Measurements from ENCODE around the gene CFAP54.

- TF ChIP-seq POLR2AphosphoS5 (IDR thresholded peaks at IDR 0.05) (no peak), POLR2A (IDR thresholded peaks at IDR 0.05) (no peak), CTCF (IDR thresholded peaks at IDR 0.05) (no peak)
Measured at GRCh38 chr12:96513166-96513565, 23.8 kb downstream of the CFAP54 start.

Measured in upper lobe of left lung (tissue), 4 donors.